Activated gamma-delta T cell treated with Interleukin-2 at 50 U/mL for 16 hours (primary cell): ENCODE measurements around the gene PARVG.
"Not testable (repeated sequence)": the region's sequence is repeated elsewhere in the genome, so short reads cannot be mapped to it uniquely, and the experiment has no call there.

Experiments
- DNase-seq: peaks from one replicate; pipeline ENCODE4 v3.0.0-alpha.2; 2020

Gene PARVG

DNA sequence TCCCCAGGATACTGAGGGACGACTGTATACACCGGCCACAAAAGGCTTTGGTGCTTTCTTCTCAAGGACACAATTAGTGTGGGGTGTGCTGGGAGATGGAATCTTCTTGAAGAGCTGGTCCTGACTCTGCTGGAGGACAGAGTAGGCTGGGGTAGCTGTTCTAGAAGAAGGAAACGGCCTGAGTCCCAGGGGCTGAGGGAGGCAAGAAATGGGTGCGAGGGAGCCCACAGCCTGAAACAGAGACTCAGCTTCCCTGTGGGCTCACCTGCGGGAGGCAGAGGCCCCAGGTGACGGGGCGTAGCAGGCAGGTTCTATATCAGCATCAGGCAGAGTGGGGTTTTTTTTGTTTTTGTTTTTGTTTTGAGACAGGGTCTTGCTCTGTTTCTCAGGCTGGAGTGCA lies 36.6 kb downstream of the PARVG start:
- no peak for DNase-seq

DNA sequence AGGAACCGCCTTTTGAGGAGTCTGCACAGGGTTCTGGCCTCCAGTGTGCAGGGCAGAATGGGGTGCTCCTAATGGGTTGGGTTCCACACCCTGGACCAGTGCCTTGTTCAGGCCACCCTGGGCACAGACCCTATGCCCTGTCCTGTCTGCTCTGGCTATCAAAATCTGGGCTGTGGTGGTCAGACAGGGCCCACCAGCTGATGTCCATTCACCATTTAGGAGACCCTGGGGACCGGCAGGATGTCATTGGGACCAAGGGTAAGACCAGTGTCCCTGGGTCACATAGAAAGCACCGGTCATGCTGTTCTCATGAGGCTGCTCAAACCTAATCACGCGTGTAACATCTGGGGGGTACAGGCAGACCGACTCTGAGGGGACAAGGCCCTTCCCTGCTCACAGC lies 37.3 kb downstream of the PARVG start:
- DNase-seq, result no peak

DNA sequence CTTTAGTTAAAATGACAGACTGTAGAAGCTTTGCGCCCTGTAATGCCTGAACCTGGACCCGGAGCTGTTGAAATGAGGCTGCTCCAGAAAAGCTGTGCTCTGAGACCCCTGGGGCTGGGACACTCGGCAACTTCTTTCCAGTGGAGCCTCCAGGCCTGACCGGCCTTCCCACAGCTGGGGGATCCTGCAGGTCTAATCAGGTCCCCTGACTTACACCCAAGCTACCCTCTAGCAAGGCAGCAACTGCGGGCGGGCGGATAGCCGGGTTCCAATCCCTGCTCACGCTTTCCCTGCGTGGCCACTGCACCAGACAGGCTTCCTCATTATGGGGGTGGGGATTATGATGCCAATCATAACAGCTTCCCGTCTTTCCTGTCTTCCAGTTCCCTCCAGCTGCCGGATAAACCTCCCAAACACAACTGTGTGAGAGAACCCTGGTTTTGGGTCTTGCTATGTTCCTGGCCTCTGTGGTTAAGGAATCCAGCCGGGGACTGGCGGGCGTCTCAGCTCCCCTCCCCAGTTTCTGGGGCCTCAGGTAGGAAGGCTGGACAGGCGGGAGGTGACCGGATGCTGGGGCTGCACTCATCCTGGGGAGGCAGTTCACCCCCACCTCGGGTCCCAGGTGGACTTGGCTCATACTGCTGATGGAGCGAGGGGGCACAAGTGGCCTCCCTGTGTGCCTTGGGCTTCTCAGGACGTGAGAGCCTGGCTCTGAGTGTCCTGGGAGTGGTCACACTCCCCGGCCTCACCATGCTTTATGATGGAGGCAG lies 38.6 kb downstream of the PARVG start:
- no peak for DNase-seq

DNA sequence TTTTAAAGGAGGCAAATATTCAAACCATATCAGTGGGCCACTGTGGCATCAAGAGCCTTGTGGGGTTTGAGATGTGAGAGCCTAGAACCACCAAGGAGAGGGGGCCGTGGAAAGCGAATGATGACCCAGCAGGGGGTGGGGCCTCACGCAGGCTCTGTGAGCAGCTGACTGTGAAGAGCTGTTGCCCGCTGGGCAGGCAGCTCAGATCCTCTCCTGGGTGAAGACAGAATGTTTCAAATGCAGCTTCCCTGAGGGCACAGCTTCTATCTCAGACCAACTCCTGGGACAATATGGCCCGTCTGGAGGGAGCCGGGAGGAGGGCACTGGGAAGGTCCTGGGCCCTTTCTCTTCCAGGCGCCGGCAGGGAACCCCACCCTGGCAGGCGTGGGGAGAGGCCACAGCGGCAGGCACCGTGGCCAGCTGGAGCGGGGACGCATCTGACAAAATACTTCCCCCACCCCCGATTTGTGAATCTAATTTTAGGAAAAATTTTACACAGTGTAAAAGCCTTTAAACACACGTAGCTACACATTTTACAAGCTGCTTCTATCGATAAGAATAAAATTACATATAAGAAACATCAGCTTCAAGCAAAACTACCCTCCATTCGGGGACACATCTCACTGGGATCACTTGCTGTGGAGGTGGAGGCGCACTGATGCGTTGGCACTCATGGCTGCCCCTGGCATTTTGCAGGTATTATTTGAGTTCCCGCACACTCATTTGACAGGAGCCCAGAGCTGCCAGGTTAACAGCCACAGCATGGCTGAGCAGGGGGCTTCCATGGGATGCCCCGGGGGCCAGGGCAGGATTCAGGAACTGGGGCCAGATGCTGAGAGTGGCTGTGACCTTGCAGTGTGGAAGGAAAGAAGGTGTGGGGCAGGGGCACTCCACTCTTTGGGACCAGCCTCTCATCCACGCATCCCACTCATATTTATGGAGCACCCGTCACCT lies 40.3 kb downstream of the PARVG start:
- no peak for DNase-seq

DNA sequence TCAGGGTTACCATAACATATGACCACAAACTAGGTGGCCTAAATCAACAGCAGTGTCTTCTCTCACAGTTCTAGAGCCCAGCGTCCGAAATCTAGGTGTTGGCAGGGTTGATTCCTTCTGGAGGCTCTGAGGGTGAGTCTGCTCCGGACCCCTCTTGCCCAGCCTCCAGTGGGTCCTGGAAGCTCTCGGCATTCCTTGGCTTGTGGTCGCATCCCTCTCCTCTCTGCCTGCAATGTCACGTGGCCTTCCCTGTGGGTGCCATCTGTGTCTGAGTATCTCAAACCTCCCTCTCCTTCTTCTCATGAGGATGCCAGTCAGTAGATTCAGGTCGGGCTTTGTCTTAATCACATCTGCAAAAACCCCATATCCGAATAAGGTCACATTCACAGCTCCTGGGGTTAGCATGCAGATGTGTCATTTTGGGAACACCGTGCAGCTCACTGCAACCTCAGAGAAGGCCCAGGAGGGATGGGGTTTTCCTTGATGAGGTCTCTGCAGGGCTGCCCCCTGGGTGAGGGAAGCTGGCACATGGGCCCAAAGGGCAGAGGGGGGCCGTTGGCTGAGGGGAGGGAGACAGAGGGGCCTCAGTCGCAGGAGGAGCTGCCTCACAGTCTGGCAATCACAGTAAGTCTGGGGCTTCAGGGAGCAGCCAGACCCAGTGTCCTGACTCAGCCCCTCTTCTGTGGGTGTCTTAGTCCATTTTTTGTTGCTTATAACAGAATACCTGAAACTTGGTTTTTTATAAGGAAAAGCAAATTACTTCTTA lies 41.2 kb downstream of the PARVG start:
- DNase-seq, result no peak

DNA sequence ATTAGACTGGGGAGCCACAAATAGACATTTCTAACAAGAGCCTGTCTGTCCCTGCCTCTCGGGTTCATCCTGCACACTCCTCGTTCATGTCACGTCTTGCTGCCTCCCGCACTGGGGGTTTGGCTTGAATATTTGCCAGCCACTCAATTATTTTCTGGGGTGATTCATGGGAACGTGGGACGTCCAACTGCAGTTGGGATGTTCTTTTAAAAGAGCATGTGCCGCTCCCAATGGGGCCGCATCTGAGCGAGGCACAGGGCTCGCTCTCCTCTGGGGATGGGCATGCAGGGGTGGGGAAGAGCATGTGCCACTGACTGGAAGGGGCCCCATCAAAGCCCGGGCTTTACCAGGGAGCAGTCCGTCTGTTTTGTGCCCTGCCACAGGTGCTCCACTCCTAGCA lies 43.4 kb downstream of the PARVG start:
- DNase-seq, result no peak

DNA sequence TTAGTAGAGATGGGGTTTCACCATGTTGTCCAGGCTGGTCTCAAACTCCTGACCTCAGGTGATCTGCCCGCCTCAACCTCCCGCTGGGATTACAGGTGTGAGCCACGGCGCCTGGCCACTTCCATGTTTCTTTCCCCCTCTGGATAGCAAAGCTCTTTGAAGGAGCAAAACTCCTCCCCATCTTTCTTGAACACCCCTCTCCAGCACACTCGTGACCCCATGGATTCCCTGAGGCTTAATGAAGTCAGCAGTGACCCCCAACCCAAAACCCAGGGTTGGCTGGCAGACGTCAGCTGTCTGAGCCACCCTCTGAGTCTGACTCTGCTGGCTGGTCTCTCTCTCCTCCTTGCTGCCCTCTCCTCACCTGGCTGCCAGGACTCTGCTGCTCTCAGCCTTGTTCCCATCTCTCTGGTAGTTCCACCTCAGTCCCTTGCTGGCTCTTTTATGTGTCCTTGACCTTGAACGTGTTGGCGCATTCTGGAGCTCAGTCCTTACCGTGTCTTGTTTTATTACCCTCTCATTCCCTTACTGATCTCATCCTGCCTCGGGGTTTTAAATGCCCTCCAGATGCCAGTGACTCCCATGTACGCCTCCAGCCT lies 44.5 kb downstream of the PARVG start:
- no peak for DNase-seq

DNA sequence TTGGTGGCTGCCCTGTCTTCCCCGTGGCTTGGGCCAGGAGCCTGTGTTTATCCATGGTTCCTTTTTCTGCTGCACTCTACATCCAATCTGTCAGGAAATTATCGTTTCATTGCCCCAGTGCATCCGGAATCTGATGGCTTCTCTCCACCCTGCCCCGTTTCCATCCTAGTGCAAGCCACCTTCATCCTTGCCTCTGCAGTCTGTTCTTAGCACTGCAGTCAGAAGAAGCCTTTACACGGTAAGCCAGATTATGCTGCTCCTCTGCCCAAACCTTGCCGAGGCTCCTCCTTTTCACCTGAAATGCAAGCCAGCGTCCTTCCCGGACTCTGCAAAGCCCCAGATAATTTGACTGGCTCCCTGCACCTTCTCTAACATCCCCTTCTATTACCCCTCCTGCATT lies 45.1 kb downstream of the PARVG start:
- no peak for DNase-seq

DNA sequence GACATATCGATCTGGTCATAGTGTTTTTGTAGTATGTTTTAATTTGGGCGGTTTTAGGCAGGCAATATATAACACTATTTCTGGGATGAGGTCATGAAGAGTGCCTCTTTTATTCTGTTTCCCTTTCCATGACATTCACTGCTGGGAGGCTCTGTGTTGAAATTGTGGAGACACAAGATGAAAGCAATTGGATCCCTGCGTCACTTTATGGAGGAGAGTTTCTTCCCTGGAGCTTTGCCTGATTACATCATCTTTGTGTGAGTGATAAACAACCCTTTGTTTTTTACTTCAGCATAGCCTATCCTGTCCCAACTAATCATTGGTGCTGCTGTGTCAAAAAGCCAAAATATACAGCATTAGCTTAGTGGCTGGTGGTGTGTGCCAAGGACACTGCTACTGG lies 48.6 kb downstream of the PARVG start:
- no peak for DNase-seq

DNA sequence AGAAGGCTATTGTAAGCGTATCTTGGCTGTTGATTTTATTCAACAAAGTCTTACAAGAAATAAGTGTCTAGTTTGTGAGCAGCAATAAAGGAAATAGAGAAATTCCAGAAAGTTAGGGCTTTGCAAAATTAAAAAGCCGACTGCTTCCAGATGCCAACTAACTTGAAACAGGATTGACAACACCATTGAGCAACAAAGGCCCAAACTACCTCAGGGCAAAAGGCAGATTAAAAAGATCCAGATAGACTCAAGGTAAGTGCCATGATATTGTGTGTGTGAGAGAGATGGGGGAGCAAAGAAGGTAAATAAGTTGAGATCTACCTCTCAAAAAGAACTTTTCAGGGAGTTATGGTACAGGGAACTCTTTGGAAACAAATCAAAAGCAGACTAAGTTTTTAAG lies 49.1 kb downstream of the PARVG start:
- DNase-seq, result no peak

DNA sequence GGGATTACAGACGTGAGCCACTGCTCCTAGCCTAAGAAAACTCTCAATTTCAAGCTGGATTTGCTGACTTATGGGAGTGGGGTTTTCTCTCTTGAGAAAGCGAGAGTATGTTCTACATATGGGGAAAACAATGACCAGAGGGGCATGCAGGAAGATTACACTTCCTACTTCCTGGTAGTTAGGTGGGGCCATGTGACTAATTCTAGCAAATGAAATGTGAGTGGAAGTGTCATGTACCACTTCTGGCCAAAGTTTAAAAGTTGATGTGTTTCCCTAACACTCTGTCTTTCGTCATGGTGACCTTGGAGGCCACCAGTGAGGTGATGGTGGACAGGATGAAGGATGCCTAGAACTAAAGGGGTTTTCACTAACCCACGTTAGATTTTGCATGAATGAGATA lies 50.5 kb downstream of the PARVG start:
- DNase-seq, result no peak

DNA sequence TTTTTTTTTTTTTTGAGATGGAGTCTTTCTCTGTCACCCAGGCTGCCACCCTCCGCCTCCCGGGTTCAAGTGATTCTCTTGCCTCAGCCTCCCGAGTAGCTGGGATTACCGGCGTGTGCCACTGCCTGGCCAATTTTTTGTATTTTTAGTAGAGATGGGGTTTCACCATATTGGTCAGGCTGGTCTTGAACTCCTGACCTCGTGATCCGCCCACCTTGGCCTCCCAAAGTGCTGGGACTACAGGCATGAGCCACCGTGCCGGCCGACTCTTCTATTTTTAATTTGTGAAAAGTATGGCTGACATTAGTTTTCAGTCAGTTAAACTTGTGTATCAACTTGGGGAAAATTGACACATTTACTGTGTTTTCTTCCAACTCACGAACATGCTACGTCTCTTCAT lies 53.6 kb downstream of the PARVG start:
- not testable (repeated sequence) for DNase-seq

DNA sequence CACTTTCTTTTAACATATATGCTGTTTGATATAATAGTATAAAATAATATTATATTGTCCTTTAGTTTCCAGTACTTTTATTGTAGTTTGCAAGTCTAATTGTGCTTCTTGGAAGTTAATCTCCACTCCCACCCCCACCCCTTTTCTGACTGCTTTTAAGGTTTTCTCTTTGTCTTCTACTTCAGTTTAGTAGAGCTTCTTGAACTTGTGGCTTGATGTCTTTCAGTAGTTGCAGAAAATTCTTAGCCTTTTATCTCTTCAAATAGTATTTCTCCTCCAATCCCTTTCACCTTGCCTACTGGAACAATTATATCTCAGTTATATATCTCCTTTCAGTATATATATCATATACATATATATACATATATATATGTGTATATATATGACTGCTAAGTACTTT lies 56.6 kb downstream of the PARVG start:
- DNase-seq, result no peak

DNA sequence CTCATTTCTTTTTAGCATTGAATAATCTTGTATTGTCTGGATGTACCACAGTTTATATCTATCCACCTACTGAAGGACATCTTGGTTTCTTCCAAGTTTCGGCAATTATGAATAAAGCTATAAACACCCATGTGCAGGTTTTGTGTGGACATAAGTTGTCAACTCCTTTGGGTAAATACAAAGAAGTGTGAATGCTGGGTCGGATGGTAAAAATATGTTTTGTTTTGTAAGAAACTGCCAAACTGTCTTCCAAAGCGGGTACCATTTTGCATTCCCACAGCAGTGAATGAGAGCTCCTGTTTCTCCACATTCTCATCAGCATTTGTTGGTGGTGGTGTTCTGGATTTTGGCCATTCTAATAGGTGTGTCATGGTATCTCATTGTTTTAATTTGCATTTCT lies 60.4 kb downstream of the PARVG start:
- not testable (repeated sequence) for DNase-seq

DNA sequence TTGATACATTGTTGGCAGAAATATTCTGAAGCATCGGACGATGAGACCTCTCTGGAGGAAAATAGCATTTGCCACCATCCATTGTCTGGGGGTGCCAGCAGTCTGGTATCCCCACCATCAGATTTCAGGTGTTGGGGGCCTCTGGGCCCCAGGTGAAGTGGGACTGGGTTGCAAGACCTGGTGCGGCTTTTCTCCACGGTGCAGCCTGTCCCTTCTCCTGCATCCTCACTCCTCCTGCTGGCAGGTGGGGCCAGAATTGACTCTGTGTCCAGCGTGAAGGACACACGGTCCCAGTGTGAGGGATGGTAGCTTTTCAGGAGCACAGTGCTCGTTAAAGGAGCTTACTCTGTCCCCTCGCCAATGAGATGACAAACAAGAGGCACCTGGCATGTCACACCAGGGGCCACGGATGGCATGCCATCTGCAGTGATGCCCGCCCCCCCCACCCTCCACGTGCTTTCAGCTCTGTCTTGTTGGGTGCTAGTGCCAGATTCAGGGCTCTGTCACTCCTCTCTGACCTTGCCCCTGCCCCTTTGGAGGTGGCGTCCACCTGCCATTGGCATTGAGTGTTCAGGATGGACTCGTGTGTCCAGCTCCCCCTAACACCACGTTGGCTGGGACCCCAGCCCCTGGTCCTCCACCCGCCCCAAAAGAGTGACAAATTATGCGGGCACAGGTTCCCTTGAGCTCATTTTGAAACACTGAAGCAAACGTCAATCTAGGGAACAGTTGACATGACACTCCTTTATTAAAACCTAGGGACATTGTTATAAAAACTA lies 62.4 kb downstream of the PARVG start:
- DNase-seq, result no peak

DNA sequence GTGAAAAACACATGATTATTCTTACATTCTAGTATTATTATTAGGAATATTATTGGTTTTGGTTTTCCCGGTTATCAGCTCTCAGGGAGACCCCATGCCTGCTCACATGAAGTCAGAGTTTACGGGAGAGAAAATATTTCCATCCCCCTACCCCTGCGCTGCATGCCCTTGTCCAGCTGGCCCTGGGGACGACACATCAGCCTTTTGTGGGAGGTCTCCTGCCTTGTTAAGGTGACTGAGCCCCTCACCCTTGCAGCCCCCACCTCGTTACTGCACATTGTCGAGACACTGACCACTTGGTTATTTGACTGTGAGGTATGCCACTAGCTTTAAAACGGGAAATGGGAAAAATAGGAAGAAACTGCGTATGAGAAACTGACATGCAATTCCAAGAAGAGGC lies 63.0 kb downstream of the PARVG start:
- no peak for DNase-seq

DNA sequence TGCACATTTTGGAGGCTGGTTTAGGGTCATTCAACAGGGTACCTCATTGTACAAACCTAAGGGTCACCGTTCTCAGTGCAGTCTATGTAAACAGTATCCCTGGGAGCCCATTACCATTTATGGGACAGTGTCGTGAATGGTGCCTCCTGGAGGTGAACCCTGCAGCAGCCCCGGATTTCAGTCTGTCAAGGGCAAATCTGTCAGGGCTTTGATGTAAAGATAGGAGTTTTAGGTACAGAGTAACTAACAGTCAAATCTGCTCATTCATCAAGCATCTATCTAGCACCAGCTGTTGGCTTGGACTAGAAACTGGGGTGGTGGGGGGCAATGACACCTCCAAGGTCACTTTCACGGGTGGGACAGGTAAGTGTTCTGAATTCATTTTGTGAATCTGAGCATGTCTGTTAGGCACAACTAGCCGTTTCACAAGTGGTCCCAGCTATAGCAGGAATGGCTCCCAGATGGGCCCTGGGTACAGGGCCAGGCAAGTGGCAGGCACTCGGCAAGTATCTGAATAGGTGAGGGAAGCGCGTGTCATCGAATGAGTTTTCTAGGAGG lies 63.6 kb downstream of the PARVG start:
- DNase-seq, result no peak

DNA sequence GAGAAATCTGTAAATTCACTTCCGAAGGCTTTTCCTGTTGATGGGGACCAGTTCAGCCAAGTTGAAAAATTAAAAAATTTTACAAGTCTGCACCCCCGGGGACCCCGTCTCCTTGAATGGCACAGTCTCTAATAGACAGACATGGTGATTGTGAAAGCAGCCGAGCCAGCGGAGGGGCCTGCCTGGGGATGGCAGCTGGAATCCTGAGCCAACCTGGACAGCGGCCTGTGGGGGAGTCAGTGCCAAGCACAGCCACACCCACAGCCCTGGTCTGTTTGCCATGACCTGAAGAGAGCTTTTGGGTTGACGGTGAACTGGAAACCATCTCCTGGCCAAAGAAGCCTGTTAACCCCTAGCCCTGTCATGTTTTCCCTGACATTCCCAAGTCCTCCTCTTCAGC lies 64.7 kb downstream of the PARVG start:
- DNase-seq, result no peak

DNA sequence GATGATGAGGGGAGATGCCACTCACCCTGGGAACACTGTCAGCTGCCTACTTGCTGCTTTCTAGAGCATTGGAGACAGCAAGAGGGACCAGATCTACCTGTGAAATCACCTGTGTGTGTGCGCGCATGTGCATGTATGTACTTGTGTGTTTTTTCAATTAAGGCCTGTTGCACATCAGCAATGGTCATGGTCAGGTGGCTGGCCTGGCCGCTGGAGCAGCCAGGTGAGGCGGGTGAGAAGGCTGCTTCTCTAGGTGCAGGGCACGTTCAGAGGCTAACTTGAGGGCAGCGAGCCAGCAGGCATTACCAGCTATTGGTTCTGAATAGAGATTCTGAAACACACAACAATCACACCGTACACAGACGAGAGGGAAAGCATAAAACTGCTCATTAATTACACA lies 65.1 kb downstream of the PARVG start:
- DNase-seq, result no peak

DNA sequence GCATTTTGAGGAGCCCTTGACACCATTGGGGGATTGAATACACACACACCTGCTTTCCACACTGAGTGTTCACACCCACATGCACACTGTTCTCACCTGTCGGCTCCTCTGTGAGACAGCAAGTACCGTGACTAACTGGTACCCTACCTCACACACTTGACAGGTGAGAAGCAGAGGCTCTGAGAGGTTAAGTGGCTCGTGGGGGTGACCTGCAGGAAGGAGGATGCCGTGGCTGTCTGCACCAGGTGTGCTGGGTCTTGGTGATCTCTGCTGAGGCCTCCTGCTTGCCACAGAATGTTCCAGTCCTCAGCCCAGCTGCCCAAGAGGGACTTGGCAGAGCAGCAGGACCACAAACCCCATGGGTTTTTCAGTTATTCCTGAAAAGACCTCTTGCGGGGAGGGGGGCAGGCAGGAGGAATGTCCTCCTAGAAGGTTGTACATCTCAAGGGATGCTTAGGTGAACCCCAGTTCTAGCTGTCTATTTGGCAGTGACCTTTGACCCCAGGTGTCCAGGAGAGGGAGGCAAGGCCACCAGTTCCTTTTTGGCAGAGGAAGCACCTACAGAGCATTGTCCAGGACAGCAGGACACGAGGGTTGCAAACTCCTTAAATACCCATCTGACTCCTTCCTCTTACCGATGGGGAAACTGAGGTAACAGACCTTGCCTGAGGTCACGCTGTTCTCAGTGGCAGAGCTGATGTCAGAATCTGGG lies 66.0 kb downstream of the PARVG start:
- DNase-seq, result no peak

DNA sequence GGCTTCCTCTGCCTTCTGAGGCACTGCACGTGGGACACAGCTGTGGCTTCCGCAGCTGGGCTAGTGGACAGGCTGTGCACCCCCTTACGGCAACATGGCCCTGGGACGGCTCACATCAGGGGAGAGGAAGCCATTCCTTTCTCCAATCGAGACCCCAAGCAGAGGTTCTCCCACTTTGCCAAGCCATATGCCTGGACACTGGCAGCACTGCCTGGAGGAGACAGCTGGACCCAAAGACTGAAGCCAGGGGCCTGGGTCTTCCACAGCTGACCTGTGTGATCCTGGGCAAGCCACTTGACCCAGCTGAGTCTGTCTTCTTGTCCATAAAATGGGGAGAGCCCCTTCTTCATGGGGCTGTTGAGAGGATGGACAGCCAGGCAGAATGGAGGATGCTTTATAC lies 66.6 kb downstream of the PARVG start:
- no peak for DNase-seq
